Caco-2 (cell line): ENCODE measurements around the gene PPP1R37. TPM values are rescaled to one million over a fixed set of nuclear protein-coding genes. Genes with fewer than 3 reads are reported as not detected.

Source experiments
- BruUV-seq: library from RNA; stranded (reverse); fragments of 400-500 nt; replicated peaks from 2 replicates; lab custom pipeline; 2021; lab: Mats Ljungman, UMichigan
- CTCF ChIA-PET: fragments of 300-600 bp; sonication (Branson Sonifier 250); formaldehyde crosslinking; loops from one replicate; lab custom pipeline; 2022; ENCODE audit warnings: antibody characterized with exemption; lab: Charles Lee
- POLR2A ChIA-PET: fragments of 300-600 bp; sonication (Branson Sonifier 250); formaldehyde crosslinking; loops from one replicate; lab custom pipeline; 2022; ENCODE audit warnings: antibody characterized with exemption; lab: Charles Lee
- DNase-seq, 2 experiments: peaks; one replicate each; pipeline versions ENCODE4 v3.0.0 to v3.0.0-alpha.2; 2020 to 2022
- H3K27me3 ChIP-seq: replicated peaks from 2 replicates; pipeline ENCODE4 v1.6.0; 2011; ENCODE audit warnings: low read length; ENCODE audit not compliant: control insufficient read depth, insufficient read depth
- H3K36me3 ChIP-seq: 2 replicates; pipeline ENCODE4 v1.5.1; 2011; ENCODE audit warnings: low read length; ENCODE audit not compliant: control insufficient read depth, insufficient read depth
- H3K4me1 ChIP-seq: fragments of 250-450 bp; sonication (Bioruptor Pico); 2 replicates; pipeline ENCODE4 v1.5.1; 2020; ENCODE audit warnings: mild to moderate bottlenecking
- H3K4me3 ChIP-seq: 2 replicates; pipeline ENCODE4 v1.5.1; 2011; ENCODE audit warnings: low read depth, mild to moderate bottlenecking, control low read depth, low read length
- H3K9me3 ChIP-seq: fragments of 250-450 bp; sonication (Bioruptor Pico); 2 replicates; pipeline ENCODE4 v1.5.1; 2020; ENCODE audit warnings: mild to moderate bottlenecking, moderate library complexity
- H3K27ac Mint-ChIP-seq: one replicate; pipeline ENCODE4 v1.8.0; 2022; ENCODE audit warnings: mixed read lengths; ENCODE audit not compliant: unreplicated experiment
- H3K27me3 Mint-ChIP-seq: one replicate; pipeline ENCODE4 v1.8.0; 2022; ENCODE audit warnings: mixed read lengths; ENCODE audit not compliant: insufficient read depth, unreplicated experiment
- H3K36me3 Mint-ChIP-seq: one replicate; pipeline ENCODE4 v1.8.0; 2022; ENCODE audit warnings: mild to moderate bottlenecking, mixed read lengths; ENCODE audit not compliant: insufficient read depth, unreplicated experiment
- H3K4me1 Mint-ChIP-seq: one replicate; pipeline ENCODE4 v1.8.0; 2022; ENCODE audit warnings: low read depth, mixed read lengths; ENCODE audit not compliant: unreplicated experiment
- H3K4me3 Mint-ChIP-seq: one replicate; pipeline ENCODE4 v1.8.0; 2022; ENCODE audit warnings: mild to moderate bottlenecking, moderate library complexity, mixed read lengths; ENCODE audit not compliant: unreplicated experiment
- H3K9me3 Mint-ChIP-seq: one replicate; pipeline ENCODE4 v1.8.0; 2022; ENCODE audit warnings: mixed read lengths; ENCODE audit not compliant: unreplicated experiment
- intact Hi-C: fragments of 100-400 bp; cut with micrococcal nuclease; formaldehyde crosslinking; loops from one replicate; pipeline ENCODE4 v1.10.0; 2022; ENCODE audit not compliant: unreplicated experiment
- total RNA-seq: library from RNA; stranded (reverse); gene quantifications from 2 replicates; pipeline ENCODE4 v1.2.3, GENCODE V29; 2022
- TF ChIP-seq, protein P1 (sequence below), 2 experiments: fragments of 200-600 bp in 1 of 2; IDR thresholded peaks; 1 replicate in 1 of 2; 2 replicates in 1 of 2; pipeline versions ENCODE4 v1.5.1 to v1.8.0; 2011 to 2022; ENCODE audit warnings: antibody characterized with exemption in 1 of 2, control low read depth in 1 of 2, inconsistent platforms in 1 of 2, low read depth in 1 of 2, low read length in 1 of 2, mild to moderate bottlenecking in 1 of 2, moderate library complexity in 1 of 2; ENCODE audit not compliant: insufficient read depth in 1 of 2, severe bottlenecking in 1 of 2, unreplicated experiment in 1 of 2

Gene PPP1R37
- total RNA-seq, 1 experiment from 2014 or later: 42.1 TPM

DNA sequence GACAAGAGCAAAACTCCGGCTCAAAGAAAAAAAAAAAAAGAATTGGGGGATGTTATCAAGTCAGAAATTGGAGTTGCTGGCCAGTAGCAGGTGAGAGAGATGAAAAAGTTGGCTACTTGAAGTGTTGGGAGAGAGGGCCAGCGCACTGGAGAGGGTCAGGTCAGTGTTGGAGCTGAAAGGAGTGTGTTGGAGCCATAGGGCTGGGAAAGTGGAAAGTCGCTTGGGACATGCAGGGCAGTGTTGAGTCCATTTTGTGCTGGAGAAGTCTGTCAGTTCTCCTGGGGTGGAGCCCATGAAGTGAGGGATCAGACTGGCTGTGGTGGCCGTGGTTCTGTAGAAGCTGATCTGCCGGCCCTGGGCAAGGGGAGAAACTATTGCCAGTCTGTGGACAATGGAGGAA is 1.7 kb downstream of the PPP1R37 start:
- ChIA-PET CTCF (interaction anchor here (0.6 kb wide), 1 partner anchor 22 kb away, joined by 5 read pairs; no protein-coding TSS in a partner anchor), POLR2A (interaction anchor here (0.6 kb wide), 1 partner anchor 51 kb away, joined by 4 read pairs; no protein-coding TSS in a partner anchor)
- no TSS peak for BruUV-seq
- intact Hi-C loops: loop anchor here (5.0 kb wide), 1 partner anchor 33 kb away; no protein-coding TSS in a partner anchor
- no peaks in the 10 kb centered on the region for H3K27me3 Mint-ChIP-seq
- H3K27ac Mint-ChIP-seq: no peak overlapping the region
- H3K4me3 Mint-ChIP-seq: peak overlapping the region; percentile 84
- H3K36me3 Mint-ChIP-seq: peaks cover 45% of the 10 kb centered on the region
- H3K9me3 Mint-ChIP-seq: no peaks in the 10 kb centered on the region
- no peaks in the 10 kb centered on the region for H3K9me3 ChIP-seq
- TF ChIP-seq, protein P1, sequence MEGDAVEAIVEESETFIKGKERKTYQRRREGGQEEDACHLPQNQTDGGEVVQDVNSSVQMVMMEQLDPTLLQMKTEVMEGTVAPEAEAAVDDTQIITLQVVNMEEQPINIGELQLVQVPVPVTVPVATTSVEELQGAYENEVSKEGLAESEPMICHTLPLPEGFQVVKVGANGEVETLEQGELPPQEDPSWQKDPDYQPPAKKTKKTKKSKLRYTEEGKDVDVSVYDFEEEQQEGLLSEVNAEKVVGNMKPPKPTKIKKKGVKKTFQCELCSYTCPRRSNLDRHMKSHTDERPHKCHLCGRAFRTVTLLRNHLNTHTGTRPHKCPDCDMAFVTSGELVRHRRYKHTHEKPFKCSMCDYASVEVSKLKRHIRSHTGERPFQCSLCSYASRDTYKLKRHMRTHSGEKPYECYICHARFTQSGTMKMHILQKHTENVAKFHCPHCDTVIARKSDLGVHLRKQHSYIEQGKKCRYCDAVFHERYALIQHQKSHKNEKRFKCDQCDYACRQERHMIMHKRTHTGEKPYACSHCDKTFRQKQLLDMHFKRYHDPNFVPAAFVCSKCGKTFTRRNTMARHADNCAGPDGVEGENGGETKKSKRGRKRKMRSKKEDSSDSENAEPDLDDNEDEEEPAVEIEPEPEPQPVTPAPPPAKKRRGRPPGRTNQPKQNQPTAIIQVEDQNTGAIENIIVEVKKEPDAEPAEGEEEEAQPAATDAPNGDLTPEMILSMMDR (IDR thresholded peaks at IDR 0.05; ENCODE audit: insufficient read depth in 1 of 2, low read depth in 1 of 2, low read length in 1 of 2, severe bottlenecking in 1 of 2, unreplicated experiment in 1 of 2): no peak
- peaks cover 31% of the 10 kb centered on the region for H3K4me1 Mint-ChIP-seq
- peaks cover 15% of the 10 kb centered on the region; the same call in 1 of the 2 replicates for H3K4me1 ChIP-seq
- H3K27me3 ChIP-seq: no peaks in the 10 kb centered on the region
- H3K4me3 ChIP-seq: no peak overlapping the region
- no peaks in the 10 kb centered on the region for H3K36me3 ChIP-seq
- no peak for DNase-seq

DNA sequence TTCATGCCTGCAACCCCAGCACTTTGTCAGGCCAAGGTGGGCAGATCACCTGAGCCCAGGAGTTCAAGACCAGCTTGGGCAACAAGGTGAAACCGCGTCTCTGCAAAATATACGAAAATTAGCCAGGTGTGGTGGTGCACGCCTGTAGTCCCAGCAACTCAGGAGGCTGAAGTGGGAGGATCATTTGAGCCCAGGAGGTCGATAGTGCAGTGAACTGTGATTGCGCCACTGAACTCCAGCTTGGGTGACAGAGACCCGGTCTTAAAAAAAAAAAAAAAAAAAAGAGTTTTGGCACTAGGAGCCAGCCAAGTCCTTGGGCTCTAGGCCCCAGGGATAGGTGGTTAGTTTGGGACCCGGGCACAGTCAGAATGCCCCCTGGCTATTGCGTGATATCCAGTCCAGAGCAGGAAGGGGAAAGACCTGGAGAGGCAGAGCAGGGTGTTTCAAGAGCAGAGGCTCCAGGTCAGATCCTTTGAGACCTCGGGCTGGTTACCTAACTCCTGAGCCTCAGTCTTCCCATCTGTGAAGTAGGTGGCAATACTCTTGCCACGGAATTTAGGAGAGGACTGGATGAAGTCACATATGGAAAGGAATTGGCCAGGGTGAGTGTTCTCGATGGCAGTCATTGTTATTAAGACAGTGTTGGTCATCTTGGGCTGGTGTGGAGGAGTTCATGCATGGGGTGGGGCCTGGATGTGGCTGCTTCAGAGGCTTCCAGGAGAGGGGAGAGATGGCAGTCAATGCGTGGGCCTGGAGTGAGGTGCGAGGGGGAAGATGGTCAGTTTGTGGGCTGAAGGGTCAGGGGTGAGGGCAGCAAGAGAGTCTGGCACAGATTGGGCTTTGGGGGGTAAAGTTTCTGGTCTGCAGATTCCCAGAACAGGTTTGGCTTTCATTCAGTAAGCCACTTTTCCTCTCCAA is 2.8 kb downstream of the PPP1R37 start:
- no peaks in the 10 kb centered on the region for H3K27me3 Mint-ChIP-seq
- no peak overlapping the region for H3K27ac Mint-ChIP-seq

DNA sequence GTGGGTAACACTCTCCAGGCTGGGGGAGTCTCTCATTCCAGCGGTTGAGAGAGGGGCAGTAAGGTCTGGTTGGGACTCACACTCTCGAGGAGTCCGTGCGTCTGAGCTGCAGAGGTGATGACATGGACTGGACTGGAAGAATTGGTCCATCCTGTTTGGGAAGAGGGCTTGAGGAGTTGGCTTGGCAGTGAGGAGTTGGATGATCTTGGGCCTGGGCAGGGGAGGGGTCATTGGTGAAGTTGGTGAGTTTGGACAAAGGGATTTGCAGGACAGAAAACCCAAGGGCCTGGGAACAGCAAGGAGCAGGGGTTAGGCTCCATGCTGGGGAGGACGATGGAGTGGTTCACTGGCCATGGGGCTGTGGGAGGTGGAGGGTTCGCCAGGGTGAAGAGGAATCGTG is 3.7 kb downstream of the PPP1R37 start:
- POLR2A ChIA-PET: no interaction called here
- peaks cover 30% of the 10 kb centered on the region for H3K4me1 Mint-ChIP-seq
- no peaks in the 10 kb centered on the region for H3K27me3 Mint-ChIP-seq
- no TSS peak for BruUV-seq
- H3K4me3 Mint-ChIP-seq: no peak overlapping the region
- H3K27ac Mint-ChIP-seq: peak overlapping the region; percentile 16
- DNase-seq: no peak
- H3K36me3 Mint-ChIP-seq: peaks cover 31% of the 10 kb centered on the region
- no peaks in the 10 kb centered on the region for H3K27me3 ChIP-seq
- no peaks in the 10 kb centered on the region for H3K9me3 ChIP-seq
- H3K4me3 ChIP-seq: no peak overlapping the region
- H3K4me1 ChIP-seq: peaks cover 18% of the 10 kb centered on the region
- CTCF ChIA-PET: no interaction called here
- H3K9me3 Mint-ChIP-seq: no peaks in the 10 kb centered on the region
- TF ChIP-seq, protein P1 (IDR thresholded peaks at IDR 0.05; ENCODE audit: insufficient read depth in 1 of 2, low read depth in 1 of 2, low read length in 1 of 2, severe bottlenecking in 1 of 2, unreplicated experiment in 1 of 2): no peak
- intact Hi-C loops: no loop called here
- H3K36me3 ChIP-seq: no peaks in the 10 kb centered on the region

More for the DNA sequence above, 2.8 kb downstream of the PPP1R37 start:
- BruUV-seq: no TSS peak
- Histone ChIP-seq H3K27me3 (no peaks in the 10 kb centered on the region), H3K36me3 (no peaks in the 10 kb centered on the region), H3K9me3 (no peaks in the 10 kb centered on the region), H3K4me3 (no peak overlapping the region), H3K4me1 (peaks cover 18% of the 10 kb centered on the region)
- Mint-ChIP-seq H3K36me3 (peaks cover 39% of the 10 kb centered on the region), H3K4me1 (peaks cover 33% of the 10 kb centered on the region), H3K9me3 (no peaks in the 10 kb centered on the region), H3K4me3 (no peak overlapping the region)
- ChIA-PET POLR2A (no interaction called here), CTCF (no interaction called here)
- TF ChIP-seq, protein P1 (IDR thresholded peaks at IDR 0.05; ENCODE audit: insufficient read depth in 1 of 2, low read depth in 1 of 2, low read length in 1 of 2, severe bottlenecking in 1 of 2, unreplicated experiment in 1 of 2): no peak
- no peak for DNase-seq
- intact Hi-C loops: no loop called here
